K562 (cell line): ENCODE results near the gene PGAP2. TPM values are rescaled to one million over a fixed set of nuclear protein-coding genes. Genes with fewer than 3 reads are reported as not detected.

Experiments
- BACH1 ChIP-seq: fragments of 200-800 bp; sonication (Bioruptor generic); IDR thresholded peaks from 2 replicates; pipeline ENCODE4 v1.6.1; 2016; ENCODE audit warnings: missing genetic modification characterization, missing compliant biosample characterization
- CHD7 ChIP-seq: fragments of 200-600 bp; sonication (generic); IDR thresholded peaks from one replicate; pipeline ENCODE4 v1.6.1; 2012; ENCODE audit warnings: mild to moderate bottlenecking, low read depth, low read length, inconsistent platforms
- CREB5 ChIP-seq: fragments of 250-450 bp; sonication (Bioruptor Pico); IDR thresholded peaks from 2 replicates; pipeline ENCODE4 v1.5.0; 2020; ENCODE audit warnings: mild to moderate bottlenecking
- DMBX1 ChIP-seq: fragments of 250-450 bp; sonication (Bioruptor Pico); IDR thresholded peaks from 2 replicates; pipeline ENCODE4 v1.8.0; 2022; ENCODE audit warnings: inconsistent platforms, mild to moderate bottlenecking, moderate library complexity, borderline replicate concordance
- KDM4B ChIP-seq, 2 experiments: fragments of 450-650 bp in 1 of 2; sonication (generic) in 1 of 2; IDR thresholded peaks; 2 replicates each; pipeline ENCODE4 v1.6.1; 2016 to 2017; ENCODE audit warnings: borderline replicate concordance in 2 of 2, antibody characterized with exemption in 1 of 2, low read depth in 1 of 2, mild to moderate bottlenecking in 1 of 2
- L3MBTL2 ChIP-seq: fragments of 450-650 bp; IDR thresholded peaks from 2 replicates; pipeline ENCODE4 v1.6.1; 2016; ENCODE audit warnings: mild to moderate bottlenecking, moderate library complexity
- TEAD1 ChIP-seq, 2 experiments: fragments of 450-650 bp in 1 of 2; sonication (generic) in 1 of 2; formaldehyde crosslinking; IDR thresholded peaks; 2 replicates each; pipeline versions ENCODE4 v1.4.0 to v1.8.0; 2020 to 2022; ENCODE audit warnings: mild to moderate bottlenecking in 2 of 2, missing genetic modification reagents in 1 of 2
- VEZF1 ChIP-seq: fragments of 200-800 bp; sonication (Bioruptor generic); IDR thresholded peaks from 2 replicates; pipeline ENCODE4 v1.6.1; 2017; ENCODE audit warnings: missing genetic modification characterization, missing compliant biosample characterization
- ZBTB17 ChIP-seq: fragments of 450-650 bp; formaldehyde crosslinking; IDR thresholded peaks from 2 replicates; pipeline ENCODE4 v1.4.0; 2020; ENCODE audit warnings: mild to moderate bottlenecking
- polyA plus RNA-seq, 8 experiments: library from polyadenylated mRNA; depleted of rRNA in 4 of 8; stranded (reverse) in 5 of 8; unstranded in 3 of 8; fragments of >200 nt; fragmentation: Nextera tagmentation in 2 of 8; fragmentation: Illumina TruSeq in 1 of 8; extraction: Ambion mirVana in 2 of 8; extraction: Trizol in 1 of 8; gene quantifications; 2 replicates each; pipeline versions ENCODE4 v1.2.1 to v1.2.3, GENCODE V29; 2011 to 2014; ENCODE audit warnings: inconsistent platforms in 1 of 8, missing spikeins in 1 of 8
- total RNA-seq, 7 experiments: library from RNA; depleted of rRNA in 6 of 7; stranded (reverse); fragments of >200 nt in 6 of 7; fragmentation: Illumina TruSeq in 2 of 7; extraction: Trizol in 2 of 7; gene quantifications; 2 replicates each; pipeline versions ENCODE4 v1.2.1 to v1.2.3, GENCODE V29; 2011 to 2021; ENCODE audit warnings: low replicate concordance in 1 of 7
- TF ChIP-seq, protein P1 (sequence below): fragments of 250-450 bp; sonication (Bioruptor Pico); IDR thresholded peaks from 2 replicates; pipeline ENCODE4 v1.9.0; 2021; ENCODE audit warnings: mild to moderate bottlenecking

The PGAP2 gene
- total and polyA plus RNA-seq, 9 of the 15 experiments (the other 6 are each of a cell fraction or from before 2014, with no cell fraction given): 17.9 to 47.2 (median 33.7) TPM

GRCh38 chr11:3865388-3866193 lies 57.2 kb downstream of the PGAP2 start (continued):
- TF ChIP-seq VEZF1 (CRISPR knock-in tag): no peak
- TF ChIP-seq DMBX1: peak; percentile 90; the same call in 1 of the 2 replicates
- no peak for TF ChIP-seq BACH1 (tag)
- TF ChIP-seq CHD7: no peak
- TF ChIP-seq, protein P1, sequence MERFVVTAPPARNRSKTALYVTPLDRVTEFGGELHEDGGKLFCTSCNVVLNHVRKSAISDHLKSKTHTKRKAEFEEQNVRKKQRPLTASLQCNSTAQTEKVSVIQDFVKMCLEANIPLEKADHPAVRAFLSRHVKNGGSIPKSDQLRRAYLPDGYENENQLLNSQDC: no peak
- no peak for TF ChIP-seq CREB5 (CRISPR knock-in tag)
- no peak for TF ChIP-seq KDM4B (IDR thresholded peaks at IDR 0.05; ENCODE audit: borderline replicate concordance in 2 of 2, low read depth in 1 of 2)
- no peak for TF ChIP-seq L3MBTL2
- TF ChIP-seq TEAD1 (CRISPR knock-in tag; IDR thresholded peaks at IDR 0.05): peak; percentile 83 to 90; a peak in 3 of 4 replicates
- 0 out of 2 replicates have a peak, but pooled peaks have one; percentile 16 for TF ChIP-seq ZBTB17 (CRISPR knock-in tag)
